Liver (tissue), 9 donors: ENCODE data around the gene HSD17B1. TPM values are rescaled to one million over a fixed set of nuclear protein-coding genes. Genes with fewer than 3 reads are reported as not detected.
A peak's percentile ranks its signal among the peaks of the same experiment; 100 is the strongest.

Source experiments
- DNase-seq: peaks from one replicate; pipeline ENCODE4 v3.0.0-alpha.2; 2017; ENCODE audit warnings: low spot score
- H3K27ac ChIP-seq, 2 donors: one replicate each; pipeline ENCODE4 v1.7.0; 2013; ENCODE audit warnings: inconsistent platforms in 2 of 2, low read length in 2 of 2, control low read depth in 1 of 2, low read depth in 1 of 2, mild to moderate bottlenecking in 1 of 2
- H3K27me3 ChIP-seq, 4 donors: one replicate each; pipeline versions ENCODE4 v1.6.1 to v1.7.0; 2013; ENCODE audit warnings: low read length in 3 of 4, inconsistent platforms in 1 of 4, mild to moderate bottlenecking in 1 of 4, moderate library complexity in 1 of 4; ENCODE audit not compliant: control insufficient read depth in 4 of 4, insufficient read depth in 4 of 4
- H3K36me3 ChIP-seq, 4 donors: one replicate each; pipeline versions ENCODE4 v1.6.1 to v1.7.0; 2013; ENCODE audit warnings: low read length in 3 of 4, mild to moderate bottlenecking in 3 of 4, low read depth in 1 of 4, moderate library complexity in 1 of 4; ENCODE audit not compliant: control insufficient read depth in 4 of 4, insufficient read depth in 3 of 4
- H3K4me1 ChIP-seq, 4 donors: one replicate each; pipeline versions ENCODE4 v1.6.1 to v1.7.0; 2013; ENCODE audit warnings: low read length in 3 of 4, mild to moderate bottlenecking in 3 of 4, moderate library complexity in 1 of 4; ENCODE audit not compliant: control insufficient read depth in 4 of 4, insufficient read depth in 4 of 4
- H3K4me3 ChIP-seq, 3 donors: one replicate each; pipeline versions ENCODE4 v1.6.1 to v1.7.0; 2013; ENCODE audit warnings: low read length in 3 of 3, control low read depth in 1 of 3, low read depth in 1 of 3, mild to moderate bottlenecking in 1 of 3
- H3K9ac ChIP-seq, 2 donors: one replicate each; pipeline ENCODE4 v1.7.0; 2013; ENCODE audit warnings: low read length in 2 of 2, mild to moderate bottlenecking in 2 of 2, moderate library complexity in 2 of 2, control low read depth in 1 of 2, low read depth in 1 of 2
- H3K9me3 ChIP-seq, 4 donors: one replicate each; pipeline versions ENCODE4 v1.6.1 to v1.7.0; 2013; ENCODE audit warnings: low read length in 3 of 4; ENCODE audit not compliant: control insufficient read depth in 4 of 4
- ATF3 ChIP-seq: IDR thresholded peaks from 2 replicates; pipeline ENCODE4 v1.6.1; 2016; ENCODE audit warnings: antibody characterized with exemption
- CTCF ChIP-seq: fragments of 150-350 bp; IDR thresholded peaks from 2 replicates; pipeline ENCODE4 v1.5.1; 2017; ENCODE audit warnings: improper control_type of control experiment, low read depth, low read length; ENCODE audit not compliant: missing input control
- EGR1 ChIP-seq, 2 donors: IDR thresholded peaks; 2 replicates each; pipeline ENCODE4 v1.6.1; 2016 to 2018; ENCODE audit warnings: antibody characterized with exemption in 2 of 2, low read depth in 2 of 2
- FOXA1 ChIP-seq: IDR thresholded peaks from 2 replicates; pipeline ENCODE4 v1.6.1; 2016; ENCODE audit warnings: antibody characterized with exemption
- FOXA2 ChIP-seq: IDR thresholded peaks from 2 replicates; pipeline ENCODE4 v1.6.1; 2016; ENCODE audit warnings: antibody characterized with exemption
- GABPA ChIP-seq, 2 donors: IDR thresholded peaks in 1 of 2; conservative IDR thresholded peaks in 1 of 2; 2 replicates each; pipeline ENCODE4 v1.6.1; 2016; ENCODE audit warnings: antibody characterized with exemption in 2 of 2, mild to moderate bottlenecking in 1 of 2, moderate library complexity in 1 of 2
- HNF4A ChIP-seq, 2 donors: conservative IDR thresholded peaks; 2 replicates each; pipeline ENCODE4 v1.6.1; 2016; ENCODE audit warnings: antibody characterized with exemption in 2 of 2, mild to moderate bottlenecking in 2 of 2
- HNF4G ChIP-seq: IDR thresholded peaks from 2 replicates; pipeline ENCODE4 v1.6.1; 2016; ENCODE audit warnings: antibody characterized with exemption
- JUND ChIP-seq, 2 donors: IDR thresholded peaks; 2 replicates each; pipeline ENCODE4 v1.6.1; 2016; ENCODE audit warnings: antibody characterized with exemption in 2 of 2
- MAX ChIP-seq: IDR thresholded peaks from 2 replicates; pipeline ENCODE4 v1.6.1; 2016; ENCODE audit warnings: antibody characterized with exemption
- NR2F2 ChIP-seq: IDR thresholded peaks from 2 replicates; pipeline ENCODE4 v1.6.1; 2016; ENCODE audit warnings: antibody characterized with exemption
- RAD21 ChIP-seq, 2 donors: IDR thresholded peaks; 2 replicates each; pipeline ENCODE4 v1.6.1; 2016; ENCODE audit warnings: antibody characterized with exemption in 2 of 2, mild to moderate bottlenecking in 2 of 2
- REST ChIP-seq: IDR thresholded peaks from 2 replicates; pipeline ENCODE4 v1.6.1; 2016; ENCODE audit warnings: antibody characterized with exemption, mild to moderate bottlenecking
- RXRA ChIP-seq, 2 donors: IDR thresholded peaks; 2 replicates each; pipeline ENCODE4 v1.6.1; 2017 to 2018; ENCODE audit warnings: antibody characterized with exemption in 2 of 2, mild to moderate bottlenecking in 1 of 2
- SP1 ChIP-seq: IDR thresholded peaks from 2 replicates; pipeline ENCODE4 v1.6.1; 2018; ENCODE audit warnings: antibody characterized with exemption, mild to moderate bottlenecking
- TAF1 ChIP-seq: conservative IDR thresholded peaks from 2 replicates; pipeline ENCODE4 v1.6.1; 2016; ENCODE audit warnings: antibody characterized with exemption, mild to moderate bottlenecking
- YY1 ChIP-seq: IDR thresholded peaks from 2 replicates; pipeline ENCODE4 v1.6.1; 2016; ENCODE audit warnings: antibody characterized with exemption, mild to moderate bottlenecking
- WGBS: extraction: QIAGEN DNeasy Blood & Tissue Kit; methylation state at CpG from one replicate; pipeline ENCODE4 v1.1.7; 2013; 5-methylcytosine and 5-hydroxymethylcytosine counted together
- polyA plus RNA-seq, 2 donors: library from polyadenylated mRNA; stranded (reverse) in 1 of 2; unstranded in 1 of 2; fragments of 200-250 nt in 1 of 2; fragments of >200 nt in 1 of 2; fragmentation: Nextera tagmentation in 1 of 2; extraction: Ambion mirVana in 1 of 2; gene quantifications; one replicate each; pipeline versions ENCODE4 v1.2.1 to v1.2.3, GENCODE V29; 2013 to 2015
- total RNA-seq, 2 donors: library from RNA; depleted of rRNA; stranded (reverse); fragments of >200 nt; gene quantifications; one replicate each; pipeline ENCODE4 v1.2.3, GENCODE V29; 2014
- TF ChIP-seq, protein P1 (sequence below): IDR thresholded peaks from 2 replicates; pipeline ENCODE4 v1.6.1; 2016; ENCODE audit warnings: antibody characterized with exemption
- donor health status: healthy.
- donor health status: healthy.
- donor health status: healthy.
- donor health status: healthy.
- donor health status: healthy.

Gene HSD17B1
- total and polyA plus RNA-seq, 4 donors: 0.67 to 1.8 (median 1.0) TPM

DNA sequence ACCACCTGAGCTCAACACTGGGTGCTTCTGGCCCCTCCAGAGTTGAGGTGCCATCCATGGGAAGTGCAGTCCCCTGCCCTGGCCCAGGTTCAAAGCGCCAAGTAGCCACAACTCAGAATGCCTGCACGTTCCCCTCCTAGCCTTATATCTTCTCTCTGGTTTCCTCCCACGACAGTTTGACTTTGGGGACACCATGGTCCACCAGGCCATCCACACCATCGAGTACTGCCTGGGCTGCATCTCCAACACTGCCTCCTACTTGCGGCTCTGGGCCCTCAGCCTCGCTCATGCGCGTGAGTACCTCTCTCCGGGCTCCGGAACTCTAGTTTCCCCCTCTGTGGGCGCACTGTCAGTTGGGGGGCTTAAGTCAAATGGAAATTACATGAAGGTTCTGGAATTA is 39.0 kb upstream of the HSD17B1 start:
- H3K4me3 ChIP-seq: no peak overlapping the region
- peaks cover 3 to 32% (median 7%) of the 10 kb centered on the region in 4 donors for H3K36me3 ChIP-seq
- no peak for DNase-seq
- TF ChIP-seq HNF4G: no peak
- no peak for TF ChIP-seq YY1
- TF ChIP-seq REST: no peak
- TF ChIP-seq EGR1 (IDR thresholded peaks at IDR 0.05; ENCODE audit: low read depth in 2 of 2): no peak
- TF ChIP-seq TAF1: no peak
- no peak for TF ChIP-seq NR2F2
- TF ChIP-seq ATF3: no peak
- TF ChIP-seq RXRA (IDR thresholded peaks at IDR 0.05): no peak
- TF ChIP-seq SP1: no peak
- no peak for TF ChIP-seq HNF4A (conservative IDR thresholded peaks at IDR 0.05)
- no peak for TF ChIP-seq FOXA2
- no peak for TF ChIP-seq MAX
- TF ChIP-seq CTCF: no peak
- TF ChIP-seq FOXA1: no peak
- TF ChIP-seq GABPA (IDR thresholded peaks at IDR 0.05 in 1 of 2, conservative IDR thresholded peaks at IDR 0.05 in 1 of 2): no peak
- TF ChIP-seq RAD21 (IDR thresholded peaks at IDR 0.05): no peak
- TF ChIP-seq JUND (IDR thresholded peaks at IDR 0.05): no peak
- TF ChIP-seq, protein P1, sequence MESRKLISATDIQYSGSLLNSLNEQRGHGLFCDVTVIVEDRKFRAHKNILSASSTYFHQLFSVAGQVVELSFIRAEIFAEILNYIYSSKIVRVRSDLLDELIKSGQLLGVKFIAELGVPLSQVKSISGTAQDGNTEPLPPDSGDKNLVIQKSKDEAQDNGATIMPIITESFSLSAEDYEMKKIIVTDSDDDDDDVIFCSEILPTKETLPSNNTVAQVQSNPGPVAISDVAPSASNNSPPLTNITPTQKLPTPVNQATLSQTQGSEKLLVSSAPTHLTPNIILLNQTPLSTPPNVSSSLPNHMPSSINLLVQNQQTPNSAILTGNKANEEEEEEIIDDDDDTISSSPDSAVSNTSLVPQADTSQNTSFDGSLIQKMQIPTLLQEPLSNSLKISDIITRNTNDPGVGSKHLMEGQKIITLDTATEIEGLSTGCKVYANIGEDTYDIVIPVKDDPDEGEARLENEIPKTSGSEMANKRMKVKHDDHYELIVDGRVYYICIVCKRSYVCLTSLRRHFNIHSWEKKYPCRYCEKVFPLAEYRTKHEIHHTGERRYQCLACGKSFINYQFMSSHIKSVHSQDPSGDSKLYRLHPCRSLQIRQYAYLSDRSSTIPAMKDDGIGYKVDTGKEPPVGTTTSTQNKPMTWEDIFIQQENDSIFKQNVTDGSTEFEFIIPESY: no peak
- peaks cover 0 to 8% (median 6%) of the 10 kb centered on the region in 4 donors for H3K4me1 ChIP-seq
- 93% methylated on average over 11 of the region's 11 CpGs for WGBS
- peak overlapping the region in 1 of 2 donors; percentile 8 for H3K27ac ChIP-seq
- H3K9ac ChIP-seq: no peak overlapping the region
- H3K27me3 ChIP-seq: no peaks in the 10 kb centered on the region
- no peaks in the 10 kb centered on the region for H3K9me3 ChIP-seq
